ENCODE data around the gene WRNIP1. TPM values are rescaled to one million over a fixed set of nuclear protein-coding genes. Genes with fewer than 3 reads are reported as not detected.

Gene WRNIP1
- total RNA-seq (10 to 100 TPM; 31.2 to 47.6 (median 37.8) TPM), polyA plus RNA-seq (10 to 100 TPM; 21.8 to 61.8 TPM), total RNA-seq (58.7 reads per million, percentile 74 among the genes with 10 or more reads in this experiment)

DNA sequence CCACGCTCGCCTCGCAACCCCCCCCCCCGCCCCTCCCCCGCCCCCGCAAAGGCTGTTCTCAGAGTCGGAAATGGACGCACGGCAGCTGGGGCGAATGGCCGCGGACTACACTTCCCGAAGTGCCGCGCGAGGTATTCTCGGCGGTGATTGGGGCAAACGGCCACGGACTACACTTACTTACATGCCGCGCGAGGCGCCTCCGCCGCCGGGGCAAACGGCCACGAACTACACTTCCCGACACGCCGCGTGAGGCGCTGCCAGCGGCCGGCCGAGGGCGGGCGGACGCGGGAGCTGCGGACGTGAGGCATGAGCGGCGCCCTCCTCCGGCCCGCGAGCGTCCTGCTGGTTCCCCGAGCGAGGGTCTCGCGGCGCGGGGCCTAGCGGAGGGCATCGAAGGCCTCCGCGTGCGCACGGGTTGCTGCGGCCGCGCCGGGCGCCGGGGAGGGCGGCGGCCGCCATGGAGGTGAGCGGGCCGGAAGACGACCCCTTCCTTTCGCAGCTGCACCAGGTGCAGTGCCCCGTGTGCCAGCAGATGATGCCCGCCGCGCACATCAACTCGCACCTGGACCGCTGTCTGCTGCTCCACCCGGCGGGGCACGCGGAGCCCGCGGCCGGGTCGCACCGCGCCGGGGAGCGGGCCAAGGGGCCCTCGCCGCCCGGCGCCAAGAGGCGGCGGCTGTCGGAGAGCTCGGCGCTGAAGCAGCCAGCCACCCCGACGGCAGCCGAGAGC is at the start of gene WRNIP1:
Gene WRNIP1, plus strand, starts transcription at position 228 of the 730 bp plus-strand sequence. Its CDS starts 230 bp downstream, at position 458.
- peaks cover 27 to 54% (median 50%) of the 10 kb centered on the region in 7 donors for H3K4me1 Mint-ChIP-seq
- Histone ChIP-seq H3K4me1 (ENCODE audit: control insufficient read depth in 2 of 2, insufficient read depth in 2 of 2, low read length in 2 of 2) (peaks cover 30 to 31% of the 10 kb centered on the region in 2 donors), H3K27me3 (ENCODE audit: control insufficient read depth in 2 of 2, insufficient read depth in 2 of 2, low read length in 2 of 2) (no peaks in the 10 kb centered on the region), H3K9me3 (ENCODE audit: control insufficient read depth in 2 of 3, low read length in 3 of 3) (no peaks in the 10 kb centered on the region), H3K27ac (ENCODE audit: low read depth, low read length) (peak within 1 kb of the TSS; percentile 88), H3K4me3 (ENCODE audit: low read length) (peak within 1 kb of the TSS; percentile 76), H3K36me3 (ENCODE audit: control insufficient read depth in 2 of 3, insufficient read depth in 3 of 3, low read length in 3 of 3) (peaks cover 0 to 5% (median 4%) of the 10 kb centered on the region in 3 experiments)
- CTCF ChIA-PET = interaction anchor here (0.6 to 1.0 kb wide), 2 partner anchors 60 to 175 kb away, joined by 3 read pairs; no protein-coding TSS in a partner anchor
- peak; percentile 89 to 97 (median 97) for DNase-seq
- no peaks in the 10 kb centered on the region for H3K27me3 Mint-ChIP-seq
- H3K27ac Mint-ChIP-seq = peak within 1 kb of the TSS; percentile 89 to 100 (median 99)
- peak; percentile 90 for ATAC-seq
- POLR2A ChIA-PET = interaction anchor here (0.6 to 4.2 kb wide), 14 partner anchors 8 to 1191 kb away, joined by 3 to 23 read pairs (median 5); partner anchors contain the start of genes RIPK1 and SERPINB1
- H3K4me3 Mint-ChIP-seq = peak within 1 kb of the TSS; percentile 86 to 96 (median 94)
- peaks cover 0 to 2% (median 0%) of the 10 kb centered on the region in 11 donors for H3K9me3 Mint-ChIP-seq
- intact Hi-C loops (cut with micrococcal nuclease) = loop anchor here (1.0 to 10.0 kb wide), 24 partner anchors 75 to 1370 kb away; partner anchors contain the start of genes BPHL (in 2 of the 2), ECI2 (in 2 of the 2), GMDS (in 2 of the 2) and PSMG4 (in 2 of the 2)
- peaks cover 0 to 13% (median 6%) of the 10 kb centered on the region in 5 donors for H3K36me3 Mint-ChIP-seq

- Histone ChIP-seq H3K27ac (ENCODE audit: low read depth, low read length) (no peak overlapping the region), H3K9me3 (ENCODE audit: control insufficient read depth in 2 of 3, low read length in 3 of 3) (peaks cover 0 to 3% (median 3%) of the 10 kb centered on the region in 3 experiments), H3K4me1 (ENCODE audit: control insufficient read depth in 2 of 2, insufficient read depth in 2 of 2, low read length in 2 of 2) (no peaks in the 10 kb centered on the region), H3K27me3 (ENCODE audit: control insufficient read depth in 2 of 2, insufficient read depth in 2 of 2, low read length in 2 of 2) (no peaks in the 10 kb centered on the region), H3K4me3 (ENCODE audit: low read length) (no peak overlapping the region), H3K36me3 (ENCODE audit: control insufficient read depth in 2 of 3, insufficient read depth in 3 of 3, low read length in 3 of 3) (no peaks in the 10 kb centered on the region)
- Mint-ChIP-seq H3K4me1 (peaks cover 0 to 9% (median 6%) of the 10 kb centered on the region in 7 donors), H3K27me3 (peaks cover 0 to 7% (median 5%) of the 10 kb centered on the region in 5 donors), H3K27ac (no peak overlapping the region), H3K9me3 (peaks cover 0 to 13% (median 4%) of the 10 kb centered on the region in 11 donors), H3K36me3 (peaks cover 0 to 11% (median 3%) of the 10 kb centered on the region in 5 donors), H3K4me3 (no peak overlapping the region)
- ChIA-PET CTCF (no interaction called here), POLR2A (no interaction called here)
- DNase-seq = no peak
- no peak for ATAC-seq
- intact Hi-C loops (cut with micrococcal nuclease) = no loop called here
Observed at GRCh38 chr6:2715737-2716136, 49.5 kb upstream of the WRNIP1 start.

- POLR2A ChIA-PET = no interaction called here
- H3K36me3 Mint-ChIP-seq = peaks cover 0 to 11% (median 3%) of the 10 kb centered on the region in 5 donors
Observed at GRCh38 chr6:2716936-2717700, 48.1 kb upstream of the WRNIP1 start.

GRCh38 chr6:2718334-2719092 is 46.7 kb upstream of the WRNIP1 start:
- DNase-seq (no peak), ATAC-seq (peak; percentile 32)
- CTCF ChIA-PET = interaction anchor here (1.0 kb wide), 1 partner anchor 20 kb away, joined by 3 read pairs; no protein-coding TSS in a partner anchor
- POLR2A ChIA-PET = no interaction called here
- Histone ChIP-seq H3K27me3 (ENCODE audit: control insufficient read depth in 2 of 2, insufficient read depth in 2 of 2, low read length in 2 of 2) (no peaks in the 10 kb centered on the region), H3K4me1 (ENCODE audit: control insufficient read depth in 2 of 2, insufficient read depth in 2 of 2, low read length in 2 of 2) (no peaks in the 10 kb centered on the region), H3K27ac (ENCODE audit: low read depth, low read length) (no peak overlapping the region), H3K9me3 (ENCODE audit: control insufficient read depth in 2 of 3, low read length in 3 of 3) (no peaks in the 10 kb centered on the region), H3K36me3 (ENCODE audit: control insufficient read depth in 2 of 3, insufficient read depth in 3 of 3, low read length in 3 of 3) (no peaks in the 10 kb centered on the region), H3K4me3 (ENCODE audit: low read length) (no peak overlapping the region)
- peaks cover 0 to 7% (median 0%) of the 10 kb centered on the region in 5 donors for H3K27me3 Mint-ChIP-seq
- H3K4me3 Mint-ChIP-seq = no peak overlapping the region
- intact Hi-C loops (cut with micrococcal nuclease) = no loop called here
- H3K4me1 Mint-ChIP-seq = peaks cover 0 to 9% (median 6%) of the 10 kb centered on the region in 7 donors
- peaks cover 0 to 11% (median 6%) of the 10 kb centered on the region in 5 donors for H3K36me3 Mint-ChIP-seq
- H3K9me3 Mint-ChIP-seq = peaks cover 0 to 15% (median 7%) of the 10 kb centered on the region in 11 donors
- H3K27ac Mint-ChIP-seq = no peak overlapping the region

More at GRCh38 chr6:2716936-2717700, 48.1 kb upstream of the WRNIP1 start:
- peaks cover 0 to 7% (median 0%) of the 10 kb centered on the region in 5 donors for H3K27me3 Mint-ChIP-seq
- H3K9me3 Mint-ChIP-seq = peaks cover 0 to 10% (median 3%) of the 10 kb centered on the region in 11 donors
- H3K4me1 Mint-ChIP-seq = peaks cover 0 to 9% (median 6%) of the 10 kb centered on the region in 7 donors
- H3K4me3 Mint-ChIP-seq = no peak overlapping the region
- Histone ChIP-seq H3K9me3 (ENCODE audit: control insufficient read depth in 2 of 3, low read length in 3 of 3) (no peaks in the 10 kb centered on the region), H3K4me3 (ENCODE audit: low read length) (no peak overlapping the region), H3K4me1 (ENCODE audit: control insufficient read depth in 2 of 2, insufficient read depth in 2 of 2, low read length in 2 of 2) (no peaks in the 10 kb centered on the region), H3K36me3 (ENCODE audit: control insufficient read depth in 2 of 3, insufficient read depth in 3 of 3, low read length in 3 of 3) (no peaks in the 10 kb centered on the region), H3K27me3 (ENCODE audit: control insufficient read depth in 2 of 2, insufficient read depth in 2 of 2, low read length in 2 of 2) (no peaks in the 10 kb centered on the region), H3K27ac (ENCODE audit: low read depth, low read length) (no peak overlapping the region)
- peak overlapping the region in 1 of 9 donors; percentile 4 for H3K27ac Mint-ChIP-seq
- CTCF ChIA-PET = no interaction called here
- DNase-seq = no peak
- no peak for ATAC-seq
- intact Hi-C loops (cut with micrococcal nuclease) = no loop called here

DNA sequence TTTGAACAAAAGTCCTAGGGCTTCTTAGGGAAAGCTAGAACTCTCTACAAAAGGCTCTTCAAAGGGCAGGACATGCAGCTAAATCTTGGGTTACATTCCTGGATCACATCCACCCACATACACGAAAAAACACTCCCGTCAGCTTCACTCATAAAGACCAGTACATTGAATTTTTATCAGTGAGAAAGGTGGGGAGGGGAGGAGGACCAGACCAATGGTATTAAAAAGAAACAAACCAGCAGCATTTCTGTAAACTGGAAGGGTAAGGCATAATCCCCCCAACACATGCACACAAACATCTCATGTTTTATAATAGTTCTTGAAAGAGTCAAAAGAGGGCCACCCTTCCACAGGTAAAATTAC is 46.1 kb upstream of the WRNIP1 start:
- Histone ChIP-seq H3K4me1 (ENCODE audit: control insufficient read depth in 2 of 2, insufficient read depth in 2 of 2, low read length in 2 of 2) (no peaks in the 10 kb centered on the region), H3K36me3 (ENCODE audit: control insufficient read depth in 2 of 3, insufficient read depth in 3 of 3, low read length in 3 of 3) (no peaks in the 10 kb centered on the region), H3K27me3 (ENCODE audit: control insufficient read depth in 2 of 2, insufficient read depth in 2 of 2, low read length in 2 of 2) (no peaks in the 10 kb centered on the region), H3K27ac (ENCODE audit: low read depth, low read length) (no peak overlapping the region), H3K9me3 (ENCODE audit: control insufficient read depth in 2 of 3, low read length in 3 of 3) (no peaks in the 10 kb centered on the region), H3K4me3 (ENCODE audit: low read length) (no peak overlapping the region)
- no peak for ATAC-seq
- Mint-ChIP-seq H3K4me1 (peaks cover 0 to 9% (median 6%) of the 10 kb centered on the region in 7 donors), H3K27ac (no peak overlapping the region), H3K9me3 (peaks cover 0 to 15% (median 7%) of the 10 kb centered on the region in 11 donors), H3K4me3 (no peak overlapping the region), H3K36me3 (peaks cover 0 to 11% (median 6%) of the 10 kb centered on the region in 5 donors), H3K27me3 (peaks cover 0 to 7% (median 0%) of the 10 kb centered on the region in 5 donors)
- no peak for DNase-seq
- POLR2A ChIA-PET = no interaction called here
- intact Hi-C loops (cut with micrococcal nuclease) = no loop called here
- CTCF ChIA-PET = interaction anchor here (1.0 kb wide), 1 partner anchor 19 kb away, joined by 3 read pairs; no protein-coding TSS in a partner anchor

GRCh38 chr6:2721219-2721618 is 44.0 kb upstream of the WRNIP1 start:
- Histone ChIP-seq H3K27me3 (ENCODE audit: control insufficient read depth in 2 of 2, insufficient read depth in 2 of 2, low read length in 2 of 2) (no peaks in the 10 kb centered on the region), H3K36me3 (ENCODE audit: control insufficient read depth in 2 of 3, insufficient read depth in 3 of 3, low read length in 3 of 3) (no peaks in the 10 kb centered on the region), H3K9me3 (ENCODE audit: control insufficient read depth in 2 of 3, low read length in 3 of 3) (no peaks in the 10 kb centered on the region), H3K4me3 (ENCODE audit: low read length) (no peak overlapping the region), H3K27ac (ENCODE audit: low read depth, low read length) (no peak overlapping the region), H3K4me1 (ENCODE audit: control insufficient read depth in 2 of 2, insufficient read depth in 2 of 2, low read length in 2 of 2) (no peaks in the 10 kb centered on the region)
- DNase-seq (no peak), ATAC-seq (no peak)
- H3K27ac Mint-ChIP-seq = no peak overlapping the region
- ChIA-PET CTCF (no interaction called here), POLR2A (no interaction called here)
- H3K4me1 Mint-ChIP-seq = peaks cover 0 to 9% (median 6%) of the 10 kb centered on the region in 7 donors
- peaks cover 0 to 15% (median 7%) of the 10 kb centered on the region in 11 donors for H3K9me3 Mint-ChIP-seq
- peaks cover 0 to 11% (median 3%) of the 10 kb centered on the region in 5 donors for H3K36me3 Mint-ChIP-seq
- H3K4me3 Mint-ChIP-seq = no peak overlapping the region
- peaks cover 0 to 10% (median 7%) of the 10 kb centered on the region in 5 donors for H3K27me3 Mint-ChIP-seq
- intact Hi-C loops (cut with micrococcal nuclease) = no loop called here

All from naive thymus-derived CD4-positive, alpha-beta T cell (primary cell).